IPS-18c (cell line): ENCODE measurements around the gene TRIM43B.
"Not testable (repeated sequence)": the region's sequence is repeated elsewhere in the genome, so short reads cannot be mapped to it uniquely, and the experiment has no call there.

Source experiments
- H3K4me3 ChIP-seq: 2 replicates; pipeline ENCODE4 v1.7.0; 2013; ENCODE audit warnings: low read depth, mild to moderate bottlenecking, low read length, moderate library complexity; ENCODE audit not compliant: insufficient read depth
- H3K9me3 ChIP-seq: one replicate; pipeline ENCODE4 v1.6.1; 2013; ENCODE audit warnings: mild to moderate bottlenecking, low read length, moderate library complexity; ENCODE audit not compliant: control insufficient read depth, insufficient read depth

The TRIM43B gene

GRCh38 chr2:95442474-95443099, 42.0 kb downstream of the TRIM43B start:
- not testable (repeated sequence) for H3K9me3 ChIP-seq, H3K4me3 ChIP-seq

- H3K9me3 ChIP-seq, H3K4me3 ChIP-seq: not testable (repeated sequence)
These were observed 48.7 kb downstream of the TRIM43B start for GRCh38 chr2:95435872-95436209.

- H3K9me3 ChIP-seq, H3K4me3 ChIP-seq: not testable (repeated sequence)
These were observed 49.2 kb downstream of the TRIM43B start for GRCh38 chr2:95435162-95435871.

GRCh38 chr2:95434507-95435076, 50.0 kb downstream of the TRIM43B start:
- H3K9me3 ChIP-seq, H3K4me3 ChIP-seq: not testable (repeated sequence)

GRCh38 chr2:95433973-95434372, 50.6 kb downstream of the TRIM43B start:
- not testable (repeated sequence) for H3K9me3 ChIP-seq

GRCh38 chr2:95433373-95433772, 51.2 kb downstream of the TRIM43B start:
- H3K4me3 ChIP-seq, H3K9me3 ChIP-seq: not testable (repeated sequence)

More at GRCh38 chr2:95433973-95434372, 50.6 kb downstream of the TRIM43B start:
- H3K4me3 ChIP-seq, result not testable (repeated sequence)

GRCh38 chr2:95429748-95430467, 54.6 kb downstream of the TRIM43B start:
- not testable (repeated sequence) for H3K9me3 ChIP-seq, H3K4me3 ChIP-seq

GRCh38 chr2:95427196-95427867, 57.2 kb downstream of the TRIM43B start:
- H3K4me3 ChIP-seq, H3K9me3 ChIP-seq: not testable (repeated sequence)
